HT-29 (cell line): ENCODE results near the gene MYO7A. TPM values are rescaled to one million over a fixed set of nuclear protein-coding genes. Genes with fewer than 3 reads are reported as not detected.

Source experiments
- DNase-seq: peaks from one replicate; pipeline ENCODE4 v3.0.0-alpha.2; 2015; ENCODE audit warnings: low spot score
- total RNA-seq: library from RNA; depleted of rRNA; stranded (reverse); fragments of >200 nt; shearing (Covaris generic); gene quantifications from 2 replicates; pipeline ENCODE4 v1.2.3, GENCODE V29; 2014

Gene MYO7A
- total RNA-seq, 1 experiment from 2014 or later, result 2.3 TPM

DNA sequence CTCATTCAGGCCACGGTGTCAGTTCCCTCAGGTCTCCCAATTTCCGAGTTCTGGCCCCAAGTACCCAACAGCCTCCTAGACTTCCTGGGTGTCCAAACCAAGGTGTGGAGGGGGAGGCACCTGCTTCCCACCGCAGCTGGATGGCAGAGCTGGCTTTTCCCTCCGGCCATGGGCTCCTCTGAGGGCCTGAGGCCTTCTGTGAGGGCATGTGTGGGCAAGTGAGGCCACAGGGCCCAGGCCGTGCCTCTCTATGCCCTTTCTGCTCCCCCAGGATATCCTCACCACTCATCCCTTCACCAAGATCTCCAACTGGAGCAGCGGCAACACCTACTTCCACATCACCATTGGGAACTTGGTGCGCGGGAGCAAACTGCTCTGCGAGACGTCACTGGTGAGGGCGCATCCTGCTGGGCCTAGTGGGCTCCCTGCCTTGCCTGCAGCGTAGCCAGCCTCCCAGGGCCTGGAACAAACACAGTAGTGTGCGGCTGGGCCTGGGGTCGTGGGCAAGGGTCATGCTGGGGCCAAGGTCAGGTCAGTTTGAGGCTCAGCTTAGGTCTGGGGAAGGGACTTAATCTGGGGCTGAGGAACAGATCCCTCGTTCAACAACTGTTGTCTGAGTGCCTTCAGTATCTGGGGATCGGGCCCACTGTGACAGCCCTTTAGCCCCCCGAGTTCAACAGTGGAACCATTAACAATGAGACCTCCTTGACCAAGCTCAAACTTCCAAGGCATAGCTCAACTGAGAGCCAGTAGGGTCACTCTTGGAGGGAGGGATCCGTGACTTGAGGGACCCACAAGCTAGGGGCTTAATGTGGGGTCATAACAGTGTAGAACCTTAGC lies 85.8 kb downstream of the MYO7A start:
- DNase-seq, result no peak

GRCh38 chr11:77214557-77214956 lies 86.5 kb downstream of the MYO7A start:
- no peak for DNase-seq

DNA sequence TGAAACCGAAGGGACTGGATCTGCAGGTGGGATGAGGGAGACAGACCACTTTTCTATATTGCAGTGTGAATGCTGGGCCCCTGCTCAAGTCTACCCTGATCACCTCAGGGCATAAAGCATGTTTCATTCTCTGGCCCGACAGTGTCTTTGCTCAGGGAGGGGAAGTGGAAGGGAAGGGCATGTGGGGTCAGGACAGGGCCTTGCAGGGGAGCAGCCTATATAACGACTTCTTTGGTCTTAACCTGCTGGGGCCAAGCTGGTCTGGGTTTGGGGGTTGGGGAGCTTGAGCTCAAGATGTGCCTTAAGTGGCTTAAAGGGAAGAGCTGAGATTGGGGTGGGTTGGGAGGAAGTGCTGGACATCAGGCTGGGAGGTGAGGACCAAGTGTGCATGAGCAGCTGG lies 87.1 kb downstream of the MYO7A start:
- no peak for DNase-seq

DNA sequence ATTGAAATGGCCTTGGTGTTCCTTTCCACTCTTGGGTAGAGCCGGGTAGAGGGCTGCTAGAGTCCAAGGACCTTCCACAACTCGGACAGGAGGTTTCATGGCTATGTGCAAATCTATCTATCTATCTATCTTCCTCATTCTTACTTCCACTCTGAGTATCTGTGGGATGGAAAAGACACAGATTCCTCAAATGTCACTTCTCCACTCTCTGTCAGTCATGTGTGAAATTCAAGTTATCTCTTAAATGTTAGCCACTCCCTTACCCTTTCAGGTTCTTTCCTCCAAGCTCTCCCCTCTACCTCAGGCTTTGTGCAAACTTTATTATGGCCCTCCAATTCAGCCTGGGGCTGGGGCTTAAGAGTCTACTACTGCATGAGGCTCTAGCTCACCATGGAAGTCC lies 89.1 kb downstream of the MYO7A start:
- no peak for DNase-seq

DNA sequence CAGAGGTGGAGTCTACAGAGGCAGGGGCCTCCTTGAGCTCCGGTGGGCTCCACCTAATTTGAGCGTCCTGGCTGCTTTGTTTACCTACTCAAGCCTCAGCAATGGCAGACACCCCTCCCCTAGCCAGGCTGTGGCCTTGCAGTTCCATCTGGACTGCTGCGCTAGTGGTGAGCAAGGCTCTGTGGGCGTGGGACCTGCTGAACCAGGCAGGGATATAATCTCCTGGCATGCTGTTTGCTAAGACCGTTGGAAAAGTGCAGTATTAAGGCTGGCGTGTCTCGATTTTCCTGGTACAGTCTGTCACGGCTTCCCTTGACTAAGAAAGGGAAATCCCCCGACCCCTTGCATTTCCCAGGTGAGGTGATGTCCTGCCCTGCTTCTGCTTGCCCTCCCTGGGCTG lies 95.8 kb downstream of the MYO7A start:
- no peak for DNase-seq

DNA sequence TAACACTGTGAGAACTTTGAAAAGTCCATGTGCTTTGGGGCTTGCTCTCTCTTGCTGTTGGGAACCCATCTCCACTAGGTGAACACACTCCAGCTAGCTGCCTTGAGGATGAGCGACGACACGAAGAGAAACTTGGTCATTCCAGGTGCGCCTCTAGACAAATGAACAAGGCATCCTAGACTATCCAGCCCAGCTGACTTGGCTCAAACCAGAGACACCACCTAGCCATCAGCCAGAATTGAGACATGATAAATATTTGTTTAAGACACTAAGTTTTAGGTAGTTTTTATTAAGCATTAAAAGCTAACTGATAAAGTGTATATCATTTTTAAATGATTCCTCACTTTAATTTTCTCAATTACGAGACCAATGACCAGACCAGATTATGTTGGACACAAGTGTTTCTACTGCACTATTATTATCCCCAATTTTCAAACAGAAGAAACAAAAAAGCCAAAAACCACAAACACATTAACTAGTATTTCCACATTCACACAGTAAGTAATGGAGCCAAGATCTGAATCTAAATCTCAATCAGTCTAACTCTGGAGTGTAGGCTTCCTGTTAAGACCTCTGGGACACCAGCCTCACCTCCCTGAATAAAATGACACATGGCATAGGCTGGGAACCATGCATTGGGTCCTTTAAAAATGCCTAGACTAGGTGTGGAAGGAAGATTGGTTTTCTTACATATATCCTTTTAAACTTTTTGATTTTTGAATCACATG lies 103.0 kb downstream of the MYO7A start:
- DNase-seq, result no peak

DNA sequence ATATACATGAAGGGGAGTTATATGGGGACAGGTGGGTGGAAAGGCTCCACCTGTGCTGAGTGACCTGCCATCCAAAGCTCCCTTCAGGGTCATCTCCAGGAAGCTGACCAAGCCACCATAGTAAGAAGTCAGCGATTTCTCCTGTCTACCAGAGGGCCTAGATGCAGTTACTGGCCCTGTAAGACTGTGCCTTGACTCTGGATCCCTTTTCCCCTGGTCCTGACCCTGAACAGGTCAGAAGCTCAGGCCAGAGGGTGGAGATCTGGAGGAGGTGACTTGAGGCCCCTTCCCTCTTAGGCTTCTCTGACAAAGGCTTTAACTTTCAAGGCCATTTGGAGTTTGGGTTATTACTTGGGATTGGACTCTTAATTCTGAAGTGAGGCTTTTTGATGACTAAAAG lies 103.8 kb downstream of the MYO7A start:
- no peak for DNase-seq

DNA sequence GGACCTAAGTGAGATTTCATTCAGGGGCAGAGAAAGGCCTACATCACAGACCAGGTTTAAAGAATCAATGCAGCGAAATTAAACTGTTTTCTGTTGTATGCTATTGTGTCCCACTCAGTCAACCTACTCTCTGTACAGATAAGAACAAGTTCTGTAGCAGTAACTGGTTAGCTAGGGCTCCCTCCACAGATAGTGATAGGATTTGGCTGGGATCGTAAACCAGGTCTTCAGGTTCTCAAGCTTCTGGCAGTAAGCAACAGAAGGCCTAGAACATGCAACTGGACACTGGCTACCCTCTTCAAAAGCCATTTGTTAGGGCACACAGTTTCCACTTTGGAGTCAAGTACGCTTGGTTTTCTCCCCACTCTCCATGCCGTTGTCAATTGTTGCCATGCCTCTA lies 104.2 kb downstream of the MYO7A start:
- DNase-seq, result no peak

DNA sequence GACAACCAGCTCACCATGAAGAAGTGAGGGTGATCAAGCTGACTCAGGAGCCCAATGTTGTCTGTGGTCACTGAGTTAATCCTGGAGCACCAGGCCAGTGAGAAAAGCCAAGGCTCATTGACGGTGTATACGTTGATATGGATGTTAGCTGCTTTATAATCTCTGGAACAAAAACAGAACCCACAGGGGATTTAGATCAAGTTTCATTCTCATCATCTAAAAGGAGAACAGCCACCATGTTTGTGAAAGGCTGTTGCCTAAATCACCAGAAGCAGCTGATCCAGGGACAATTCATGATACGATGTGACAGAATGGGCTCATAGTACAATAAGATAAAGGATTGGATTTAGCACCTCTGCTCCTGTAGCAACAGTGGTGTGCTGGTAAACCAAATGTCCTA lies 105.0 kb downstream of the MYO7A start:
- DNase-seq, result no peak

GRCh38 chr11:77236901-77237300 lies 108.9 kb downstream of the MYO7A start:
- no peak for DNase-seq

GRCh38 chr11:77244277-77245027 lies 116.4 kb downstream of the MYO7A start:
- DNase-seq, result peak; percentile 70

- peak; percentile 22 for DNase-seq
These were observed 121.4 kb downstream of the MYO7A start for GRCh38 chr11:77249427-77249826.

- DNase-seq, result no peak
These were observed 123.0 kb downstream of the MYO7A start for GRCh38 chr11:77250881-77251640.

DNA sequence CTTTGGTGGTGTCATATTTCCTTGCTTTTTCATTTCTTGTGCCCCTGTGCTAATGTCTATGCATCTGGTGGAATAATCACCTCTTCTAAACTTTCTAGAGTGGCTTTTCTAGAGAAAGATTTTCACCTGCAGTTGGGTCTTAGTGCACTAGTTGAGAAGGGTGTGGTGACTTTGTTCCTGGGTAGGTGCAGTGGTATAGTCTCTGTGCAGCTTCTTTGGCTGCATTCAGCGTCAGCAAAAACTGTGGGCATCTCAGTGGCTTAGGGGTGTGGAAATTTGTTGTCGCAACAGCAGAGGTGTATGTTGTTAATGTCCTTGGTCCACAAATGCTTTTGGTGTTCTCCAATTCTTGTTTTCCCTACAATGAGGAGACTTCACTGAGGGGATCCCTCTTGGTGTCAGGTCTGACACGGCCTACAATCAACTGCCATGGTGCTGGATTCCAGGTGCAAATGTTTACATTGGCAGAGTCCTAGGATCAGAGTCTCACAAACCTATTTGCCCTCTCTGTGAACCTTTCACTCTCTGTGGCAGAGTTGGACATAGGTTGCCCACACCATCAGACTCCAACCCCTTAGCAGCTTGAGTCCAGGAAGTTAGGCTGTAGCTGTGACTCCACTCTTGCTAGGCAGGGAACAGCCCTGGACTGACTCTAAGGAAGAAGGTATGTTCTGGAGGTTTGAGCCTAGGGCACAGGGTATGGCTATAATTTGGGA lies 124.7 kb downstream of the MYO7A start:
- DNase-seq, result peak; percentile 86

- DNase-seq, result no peak
These were observed 125.6 kb downstream of the MYO7A start for GRCh38 chr11:77253690-77254089.

DNA sequence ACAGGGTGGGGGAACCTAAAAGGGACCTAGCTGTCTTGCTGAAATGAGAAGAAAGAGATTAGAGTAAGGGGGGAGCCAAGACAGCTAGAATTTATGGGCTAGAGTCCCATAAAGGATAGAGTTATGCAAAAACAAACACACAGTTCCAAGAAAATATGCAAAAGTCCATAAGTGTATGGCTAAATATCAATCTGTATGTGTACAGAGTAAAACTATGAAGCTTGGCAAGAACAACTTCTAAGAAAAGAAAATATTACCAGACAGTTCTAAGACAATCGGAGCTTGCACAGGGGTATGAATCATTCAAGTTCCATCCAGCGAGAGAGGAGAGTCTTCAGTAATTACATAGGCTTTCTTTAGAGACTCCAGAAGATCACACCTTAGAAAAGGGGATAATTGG lies 131.6 kb downstream of the MYO7A start:
- no peak for DNase-seq

DNA sequence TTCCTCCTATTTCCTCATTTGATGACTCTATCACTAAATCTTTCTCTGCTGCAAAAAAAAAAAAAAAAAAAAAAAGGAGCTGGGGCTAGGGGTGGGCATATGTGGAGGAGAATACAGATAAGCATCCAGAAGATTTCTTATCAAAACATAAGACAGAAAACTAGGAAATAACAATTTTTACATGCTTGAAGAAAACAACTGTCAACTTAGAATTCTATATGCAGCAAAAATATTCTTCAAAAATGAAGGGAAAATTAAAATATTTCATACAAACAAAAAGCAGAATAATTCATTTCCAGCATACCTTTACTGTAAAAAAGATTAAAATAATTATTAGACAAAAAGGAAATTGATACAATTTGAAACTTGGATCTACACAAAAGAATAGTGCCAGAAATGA lies 134.8 kb downstream of the MYO7A start:
- DNase-seq, result no peak
